RWPE1 (cell line): ENCODE measurements around the gene TTC28.

Experiments
- CTCF ChIA-PET: fragments of 350-600 bp; sonication (Branson Sonifier 250); formaldehyde crosslinking; extraction: SDS; loops from one replicate; lab custom pipeline; 2021; lab: Yijun Ruan, JAX
- POLR2A ChIA-PET: fragments of 400-600 bp; formaldehyde crosslinking; extraction: SDS; loops from one replicate; lab custom pipeline; 2020; ENCODE audit warnings: antibody characterized with exemption; ENCODE audit not compliant: low non-redundant PET; lab: Yijun Ruan, JAX
- DNase-seq: peaks from one replicate; pipeline ENCODE4 v3.0.0; 2012; ENCODE audit warnings: low spot score
- H3K27ac ChIP-seq: fragments of 450-650 bp; 2 replicates; pipeline ENCODE4 v1.5.1; 2017
- TF ChIP-seq, protein P1 (sequence below): fragments of 450-650 bp; conservative IDR thresholded peaks from 2 replicates; pipeline ENCODE4 v1.5.1; 2017; ENCODE audit warnings: low read depth, mild to moderate bottlenecking

TTC28 gene

GRCh38 chr22:28329186-28330073 lies 350.2 kb downstream of the TTC28 start:
- H3K27ac ChIP-seq: no peak overlapping the region
- TF ChIP-seq, protein P1, sequence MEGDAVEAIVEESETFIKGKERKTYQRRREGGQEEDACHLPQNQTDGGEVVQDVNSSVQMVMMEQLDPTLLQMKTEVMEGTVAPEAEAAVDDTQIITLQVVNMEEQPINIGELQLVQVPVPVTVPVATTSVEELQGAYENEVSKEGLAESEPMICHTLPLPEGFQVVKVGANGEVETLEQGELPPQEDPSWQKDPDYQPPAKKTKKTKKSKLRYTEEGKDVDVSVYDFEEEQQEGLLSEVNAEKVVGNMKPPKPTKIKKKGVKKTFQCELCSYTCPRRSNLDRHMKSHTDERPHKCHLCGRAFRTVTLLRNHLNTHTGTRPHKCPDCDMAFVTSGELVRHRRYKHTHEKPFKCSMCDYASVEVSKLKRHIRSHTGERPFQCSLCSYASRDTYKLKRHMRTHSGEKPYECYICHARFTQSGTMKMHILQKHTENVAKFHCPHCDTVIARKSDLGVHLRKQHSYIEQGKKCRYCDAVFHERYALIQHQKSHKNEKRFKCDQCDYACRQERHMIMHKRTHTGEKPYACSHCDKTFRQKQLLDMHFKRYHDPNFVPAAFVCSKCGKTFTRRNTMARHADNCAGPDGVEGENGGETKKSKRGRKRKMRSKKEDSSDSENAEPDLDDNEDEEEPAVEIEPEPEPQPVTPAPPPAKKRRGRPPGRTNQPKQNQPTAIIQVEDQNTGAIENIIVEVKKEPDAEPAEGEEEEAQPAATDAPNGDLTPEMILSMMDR: no peak
- POLR2A ChIA-PET: no interaction called here
- no peak for DNase-seq
- CTCF ChIA-PET: interaction anchor here (0.6 kb wide), 1 partner anchor 45 kb away, joined by 4 read pairs; no protein-coding TSS in a partner anchor

DNA sequence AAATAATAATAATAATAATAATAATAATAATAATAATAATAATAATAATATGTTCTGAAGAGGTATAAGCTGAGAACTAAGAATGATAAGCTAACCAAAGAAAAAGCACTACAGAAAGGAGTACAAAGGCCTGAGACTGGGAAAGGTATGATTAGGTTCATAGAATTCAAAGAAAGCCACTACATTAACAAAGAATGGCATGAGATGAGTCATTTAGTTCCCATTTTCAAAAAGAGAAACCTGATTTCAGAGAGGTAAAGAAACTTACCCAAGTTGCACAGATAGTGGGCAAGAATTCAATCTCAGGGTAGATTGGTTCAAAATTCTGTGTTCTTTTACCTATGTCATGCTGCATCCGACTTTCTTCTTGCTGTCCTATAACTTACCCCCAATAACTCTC lies 350.9 kb downstream of the TTC28 start:
- ChIA-PET CTCF (no interaction called here), POLR2A (no interaction called here)
- TF ChIP-seq, protein P1: no peak
- no peak for DNase-seq
- H3K27ac ChIP-seq: no peak overlapping the region

DNA sequence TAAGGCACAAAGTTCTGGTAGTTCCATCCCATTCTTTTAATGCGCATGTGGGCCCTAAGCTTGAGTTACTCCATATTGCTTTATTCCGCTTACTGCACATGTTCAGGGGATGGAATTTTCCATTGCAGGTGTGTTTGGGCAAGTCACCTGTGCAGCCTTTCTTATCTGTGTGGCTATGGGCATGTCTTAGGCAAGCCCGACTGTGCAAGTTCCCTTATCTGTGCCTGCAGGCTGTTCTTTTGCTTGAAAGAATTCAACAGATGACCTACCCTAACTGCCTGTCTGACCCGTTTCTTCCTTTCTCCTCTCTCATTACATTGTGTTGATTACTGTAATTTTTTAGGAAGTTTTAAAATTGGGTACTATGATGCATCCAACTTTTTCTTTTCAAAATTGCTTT lies 363.6 kb downstream of the TTC28 start:
- CTCF ChIA-PET: no interaction called here
- H3K27ac ChIP-seq: no peak overlapping the region

DNA sequence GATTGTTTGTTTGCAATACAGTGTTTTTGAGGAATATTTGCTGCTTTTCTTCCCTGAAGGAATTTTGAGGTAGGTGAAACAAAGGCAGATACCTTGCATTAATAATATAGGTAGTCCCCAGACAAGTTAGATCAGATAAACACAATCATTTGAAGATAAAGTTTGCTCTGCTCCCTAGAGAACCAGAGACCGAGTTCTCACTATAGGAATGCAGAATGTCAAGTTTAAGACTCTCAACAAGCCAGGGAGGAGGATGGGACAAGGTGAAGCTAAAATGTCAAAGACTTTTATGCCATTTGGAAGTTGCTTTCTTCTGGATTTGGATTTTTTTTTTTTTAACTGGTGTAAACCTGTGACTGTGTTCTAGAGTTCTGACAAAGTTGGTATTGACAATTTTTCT lies 364.7 kb downstream of the TTC28 start:
- ChIA-PET CTCF (no interaction called here), POLR2A (no interaction called here)
- TF ChIP-seq, protein P1: no peak
- DNase-seq: no peak
- H3K27ac ChIP-seq: no peak overlapping the region

More for the DNA sequence above, 363.6 kb downstream of the TTC28 start:
- TF ChIP-seq, protein P1: no peak
- DNase-seq: no peak
- POLR2A ChIA-PET: no interaction called here

- ChIA-PET POLR2A (no interaction called here), CTCF (interaction anchor here (0.7 kb wide), 1 partner anchor 251 kb away, joined by 3 read pairs; no protein-coding TSS in a partner anchor)
- no peak for DNase-seq
Observed at GRCh38 chr22:28310299-28310698, 369.3 kb downstream of the TTC28 start.

DNA sequence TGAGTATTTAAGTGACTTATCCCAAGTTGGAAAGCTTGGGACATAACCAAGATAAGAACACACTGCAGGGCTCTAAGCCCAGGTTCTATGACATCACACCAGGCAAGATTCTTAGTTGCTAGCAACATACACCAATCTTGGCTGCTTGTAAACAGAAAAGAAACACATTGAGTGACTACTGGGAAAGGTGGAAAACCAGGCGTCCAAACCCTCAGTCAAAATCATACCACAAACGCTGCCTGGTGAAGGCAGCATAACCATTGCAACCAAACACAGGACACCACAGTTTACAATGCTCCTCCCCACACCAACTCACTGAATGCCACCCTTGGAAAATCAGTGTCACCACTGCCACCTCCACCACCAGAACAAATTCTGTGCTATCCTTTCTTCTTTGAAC lies 379.9 kb downstream of the TTC28 start:
- TF ChIP-seq, protein P1: no peak
- ChIA-PET POLR2A (no interaction called here), CTCF (no interaction called here)

More at GRCh38 chr22:28310299-28310698, 369.3 kb downstream of the TTC28 start:
- H3K27ac ChIP-seq: no peak overlapping the region
- TF ChIP-seq, protein P1: no peak

More for the DNA sequence above, 379.9 kb downstream of the TTC28 start:
- no peak for DNase-seq
- H3K27ac ChIP-seq: no peak overlapping the region
